Caco-2 (cell line): ENCODE measurements around the gene LYPLA2. TPM values are rescaled to one million over a fixed set of nuclear protein-coding genes. Genes with fewer than 3 reads are reported as not detected.
"Not testable (repeated sequence)": the region's sequence is repeated elsewhere in the genome, so short reads cannot be mapped to it uniquely, and the experiment has no call there.

Experiments
- BruUV-seq: library from RNA; stranded (reverse); fragments of 400-500 nt; replicated peaks from 2 replicates; lab custom pipeline; 2021; lab: Mats Ljungman, UMichigan
- CTCF ChIA-PET: fragments of 300-600 bp; sonication (Branson Sonifier 250); formaldehyde crosslinking; loops from one replicate; lab custom pipeline; 2022; ENCODE audit warnings: antibody characterized with exemption; lab: Charles Lee
- POLR2A ChIA-PET: fragments of 300-600 bp; sonication (Branson Sonifier 250); formaldehyde crosslinking; loops from one replicate; lab custom pipeline; 2022; ENCODE audit warnings: antibody characterized with exemption; lab: Charles Lee
- DNase-seq, 2 experiments: peaks; one replicate each; pipeline versions ENCODE4 v3.0.0 to v3.0.0-alpha.2; 2020 to 2022
- H3K27me3 ChIP-seq: replicated peaks from 2 replicates; pipeline ENCODE4 v1.6.0; 2011; ENCODE audit warnings: low read length; ENCODE audit not compliant: control insufficient read depth, insufficient read depth
- H3K36me3 ChIP-seq: 2 replicates; pipeline ENCODE4 v1.5.1; 2011; ENCODE audit warnings: low read length; ENCODE audit not compliant: control insufficient read depth, insufficient read depth
- H3K4me1 ChIP-seq: fragments of 250-450 bp; sonication (Bioruptor Pico); 2 replicates; pipeline ENCODE4 v1.5.1; 2020; ENCODE audit warnings: mild to moderate bottlenecking
- H3K4me3 ChIP-seq: 2 replicates; pipeline ENCODE4 v1.5.1; 2011; ENCODE audit warnings: low read depth, mild to moderate bottlenecking, control low read depth, low read length
- H3K9me3 ChIP-seq: fragments of 250-450 bp; sonication (Bioruptor Pico); 2 replicates; pipeline ENCODE4 v1.5.1; 2020; ENCODE audit warnings: mild to moderate bottlenecking, moderate library complexity
- H3K27ac Mint-ChIP-seq: one replicate; pipeline ENCODE4 v1.8.0; 2022; ENCODE audit warnings: mixed read lengths; ENCODE audit not compliant: unreplicated experiment
- H3K27me3 Mint-ChIP-seq: one replicate; pipeline ENCODE4 v1.8.0; 2022; ENCODE audit warnings: mixed read lengths; ENCODE audit not compliant: insufficient read depth, unreplicated experiment
- H3K36me3 Mint-ChIP-seq: one replicate; pipeline ENCODE4 v1.8.0; 2022; ENCODE audit warnings: mild to moderate bottlenecking, mixed read lengths; ENCODE audit not compliant: insufficient read depth, unreplicated experiment
- H3K4me1 Mint-ChIP-seq: one replicate; pipeline ENCODE4 v1.8.0; 2022; ENCODE audit warnings: low read depth, mixed read lengths; ENCODE audit not compliant: unreplicated experiment
- H3K4me3 Mint-ChIP-seq: one replicate; pipeline ENCODE4 v1.8.0; 2022; ENCODE audit warnings: mild to moderate bottlenecking, moderate library complexity, mixed read lengths; ENCODE audit not compliant: unreplicated experiment
- H3K9me3 Mint-ChIP-seq: one replicate; pipeline ENCODE4 v1.8.0; 2022; ENCODE audit warnings: mixed read lengths; ENCODE audit not compliant: unreplicated experiment
- CTCF ChIP-seq, 2 experiments: fragments of 200-600 bp in 1 of 2; IDR thresholded peaks; 1 replicate in 1 of 2; 2 replicates in 1 of 2; pipeline versions ENCODE4 v1.5.1 to v1.8.0; 2011 to 2022; ENCODE audit warnings: antibody characterized with exemption in 1 of 2, control low read depth in 1 of 2, inconsistent platforms in 1 of 2, low read depth in 1 of 2, low read length in 1 of 2, mild to moderate bottlenecking in 1 of 2, moderate library complexity in 1 of 2; ENCODE audit not compliant: insufficient read depth in 1 of 2, severe bottlenecking in 1 of 2, unreplicated experiment in 1 of 2
- intact Hi-C: fragments of 100-400 bp; cut with micrococcal nuclease; formaldehyde crosslinking; loops from one replicate; pipeline ENCODE4 v1.10.0; 2022; ENCODE audit not compliant: unreplicated experiment
- total RNA-seq: library from RNA; stranded (reverse); gene quantifications from 2 replicates; pipeline ENCODE4 v1.2.3, GENCODE V29; 2022

Gene LYPLA2
- total RNA-seq, 1 experiment from 2014 or later: 52.5 TPM

- DNase-seq: no peak
- Histone ChIP-seq H3K27me3 (no peaks in the 10 kb centered on the region), H3K9me3 (no peaks in the 10 kb centered on the region), H3K36me3 (no peaks in the 10 kb centered on the region; the same call in none of the 2 replicates), H3K4me1 (peaks cover 12% of the 10 kb centered on the region), H3K4me3 (no peak overlapping the region)
- peak overlapping the region; percentile 59 for H3K27ac Mint-ChIP-seq
- no peaks in the 10 kb centered on the region for H3K27me3 Mint-ChIP-seq
- intact Hi-C loops: no loop called here
- H3K36me3 Mint-ChIP-seq: peaks cover 63% of the 10 kb centered on the region
- H3K9me3 Mint-ChIP-seq: no peaks in the 10 kb centered on the region
- H3K4me1 Mint-ChIP-seq: no peaks in the 10 kb centered on the region
- ChIA-PET POLR2A (no interaction called here), CTCF (interaction anchor here (0.7 kb wide), 1 partner anchor 361 kb away, joined by 4 read pairs; no protein-coding TSS in a partner anchor)
- no peak for TF ChIP-seq CTCF (IDR thresholded peaks at IDR 0.05; ENCODE audit: insufficient read depth in 1 of 2, low read depth in 1 of 2, low read length in 1 of 2, severe bottlenecking in 1 of 2, unreplicated experiment in 1 of 2)
- no peak overlapping the region for H3K4me3 Mint-ChIP-seq
- no TSS peak for BruUV-seq
Observed at GRCh38 chr1:23793861-23794731, 3.2 kb downstream of the LYPLA2 start.

- H3K4me3 ChIP-seq, CTCF ChIA-PET, H3K4me1 Mint-ChIP-seq, H3K9me3 Mint-ChIP-seq, POLR2A ChIA-PET, H3K4me3 Mint-ChIP-seq, H3K9me3 ChIP-seq, intact Hi-C loops, H3K27me3 Mint-ChIP-seq, DNase-seq, H3K27me3 ChIP-seq, H3K36me3 ChIP-seq: not testable (repeated sequence)
- TSS peak; percentile 34 for BruUV-seq
- peaks cover 70% of the 10 kb centered on the region for H3K36me3 Mint-ChIP-seq
- H3K4me1 ChIP-seq: peaks cover 16% of the 10 kb centered on the region
- peak overlapping the region; percentile 59 for H3K27ac Mint-ChIP-seq
Observed at GRCh38 chr1:23794732-23795182, 3.8 kb downstream of the LYPLA2 start.

GRCh38 chr1:23795676-23796465, 4.9 kb downstream of the LYPLA2 start:
- POLR2A ChIA-PET: interaction anchor here (0.6 kb wide), 1 partner anchor 452 kb away, joined by 5 read pairs; the partner anchor contains the start of gene HNRNPR

More at GRCh38 chr1:23795676-23796465, 4.9 kb downstream of the LYPLA2 start:
- peaks cover 7% of the 10 kb centered on the region; the same call in 1 of the 2 replicates for H3K4me1 ChIP-seq
- Mint-ChIP-seq H3K27me3 (no peaks in the 10 kb centered on the region), H3K27ac (no peak overlapping the region), H3K9me3 (no peaks in the 10 kb centered on the region), H3K4me1 (no peaks in the 10 kb centered on the region), H3K4me3 (no peak overlapping the region), H3K36me3 (peaks cover 76% of the 10 kb centered on the region)
- no peak for DNase-seq
- CTCF ChIA-PET: interaction anchor here (0.7 kb wide), 1 partner anchor 12 kb away, joined by 3 read pairs; no protein-coding TSS in a partner anchor
- H3K4me3 ChIP-seq: no peak overlapping the region
- intact Hi-C loops: no loop called here
- H3K36me3 ChIP-seq: no peaks in the 10 kb centered on the region; the same call in none of the 2 replicates
- H3K9me3 ChIP-seq: no peaks in the 10 kb centered on the region
- TF ChIP-seq CTCF (IDR thresholded peaks at IDR 0.05; ENCODE audit: insufficient read depth in 1 of 2, low read depth in 1 of 2, low read length in 1 of 2, severe bottlenecking in 1 of 2, unreplicated experiment in 1 of 2): no peak
- H3K27me3 ChIP-seq: no peaks in the 10 kb centered on the region
- no TSS peak for BruUV-seq
